Measurements from ENCODE around the gene ABCC1.

DNA sequence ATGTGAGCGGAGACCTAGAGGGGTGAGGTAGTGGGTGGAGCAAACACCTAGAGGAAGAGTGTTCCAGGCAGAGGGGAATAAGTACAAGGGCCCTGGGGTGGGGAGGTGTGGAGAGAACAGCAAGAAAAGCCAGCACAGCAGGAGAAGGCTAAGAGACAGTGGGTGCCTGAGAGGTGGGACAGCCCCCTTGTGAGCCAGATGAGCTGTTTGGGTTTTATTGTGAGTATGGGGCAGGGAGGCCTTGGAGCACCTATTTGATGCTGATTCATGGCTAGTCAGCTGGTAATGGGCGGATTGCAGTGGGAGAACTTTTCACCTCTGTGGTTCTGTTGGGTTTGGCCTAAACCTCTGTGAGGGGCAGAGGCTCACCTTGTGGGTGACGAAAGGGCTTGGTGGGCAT is 68.4 kb downstream of the ABCC1 start:
- TF ChIP-seq, protein P1, sequence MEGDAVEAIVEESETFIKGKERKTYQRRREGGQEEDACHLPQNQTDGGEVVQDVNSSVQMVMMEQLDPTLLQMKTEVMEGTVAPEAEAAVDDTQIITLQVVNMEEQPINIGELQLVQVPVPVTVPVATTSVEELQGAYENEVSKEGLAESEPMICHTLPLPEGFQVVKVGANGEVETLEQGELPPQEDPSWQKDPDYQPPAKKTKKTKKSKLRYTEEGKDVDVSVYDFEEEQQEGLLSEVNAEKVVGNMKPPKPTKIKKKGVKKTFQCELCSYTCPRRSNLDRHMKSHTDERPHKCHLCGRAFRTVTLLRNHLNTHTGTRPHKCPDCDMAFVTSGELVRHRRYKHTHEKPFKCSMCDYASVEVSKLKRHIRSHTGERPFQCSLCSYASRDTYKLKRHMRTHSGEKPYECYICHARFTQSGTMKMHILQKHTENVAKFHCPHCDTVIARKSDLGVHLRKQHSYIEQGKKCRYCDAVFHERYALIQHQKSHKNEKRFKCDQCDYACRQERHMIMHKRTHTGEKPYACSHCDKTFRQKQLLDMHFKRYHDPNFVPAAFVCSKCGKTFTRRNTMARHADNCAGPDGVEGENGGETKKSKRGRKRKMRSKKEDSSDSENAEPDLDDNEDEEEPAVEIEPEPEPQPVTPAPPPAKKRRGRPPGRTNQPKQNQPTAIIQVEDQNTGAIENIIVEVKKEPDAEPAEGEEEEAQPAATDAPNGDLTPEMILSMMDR (IDR thresholded peaks at IDR 0.05; ENCODE audit: low read depth, low read length, poor library complexity, severe bottlenecking): no peak
- no peak for TF ChIP-seq EZH2phosphoT487 (IDR thresholded peaks at IDR 0.05; ENCODE audit: borderline replicate concordance, low read length)

Measured in DOHH2 (cell line).